SK-N-SH (cell line): ENCODE data around the gene SREK1IP1. TPM values are rescaled to one million over a fixed set of nuclear protein-coding genes. Genes with fewer than 3 reads are reported as not detected.

Source experiments
- CTCF ChIA-PET: fragments of 300-600, 350-600 bp; formaldehyde crosslinking; extraction: SDS; loops from one replicate; lab custom pipeline; 2021; lab: Yijun Ruan, JAX
- POLR2A ChIA-PET: fragments of 350-600 bp; sonication (Branson Sonifier 250); formaldehyde crosslinking; extraction: SDS; loops from one replicate; lab custom pipeline; 2020; ENCODE audit warnings: antibody characterized with exemption, inconsistent platforms; lab: Yijun Ruan, JAX
- DNase-seq: peaks from one replicate; pipeline ENCODE4 v3.0.0; 2012
- H2AFZ ChIP-seq: fragments of 200-600 bp; sonication (generic); 2 replicates; pipeline ENCODE4 v1.8.1; 2016; ENCODE audit warnings: antibody characterized with exemption, mild to moderate bottlenecking, low read depth
- H3F3A ChIP-seq: fragments of 200-600 bp; sonication (generic); replicated peaks from 2 replicates; pipeline ENCODE3; 2016; ENCODE audit warnings: antibody characterized with exemption, mild to moderate bottlenecking; ENCODE audit not compliant: insufficient read depth
- H3K27ac ChIP-seq, 2 experiments: fragments of 200-500 bp in 1 of 2; fragments of 200-600 bp in 1 of 2; sonication (Bioruptor generic) in 1 of 2; sonication (generic), shearing (Covaris generic) in 1 of 2; 2 replicates each; pipeline versions ENCODE4 v1.5.1 to v1.6.1; 2014 to 2016; ENCODE audit warnings: low read depth in 2 of 2, inconsistent platforms in 1 of 2, low read length in 1 of 2, mild to moderate bottlenecking in 1 of 2, mixed read lengths in 1 of 2
- H3K27me3 ChIP-seq: fragments of 200-600 bp; sonication (generic), shearing (Covaris generic); 2 replicates; pipeline ENCODE4 v1.6.1; 2016; ENCODE audit warnings: mixed run types; ENCODE audit not compliant: insufficient read depth
- H3K36me3 ChIP-seq, 2 experiments: fragments of 200-500 bp in 1 of 2; fragments of 200-600 bp in 1 of 2; sonication (Bioruptor generic) in 1 of 2; sonication (generic) in 1 of 2; replicated peaks in 1 of 2; 2 replicates each; pipeline versions ENCODE3 to v1.5.1; 2014 to 2016; ENCODE audit warnings: low read length in 1 of 2, mild to moderate bottlenecking in 1 of 2; ENCODE audit not compliant: insufficient read depth in 2 of 2, control insufficient read depth in 1 of 2
- H3K4me1 ChIP-seq, 2 experiments: fragments of 200-500 bp in 1 of 2; fragments of 200-600 bp in 1 of 2; sonication (Bioruptor generic) in 1 of 2; sonication (generic), shearing (Covaris generic) in 1 of 2; 2 replicates each; pipeline versions ENCODE4 v1.5.1 to v1.6.1; 2014 to 2016; ENCODE audit warnings: low read depth in 1 of 2, low read length in 1 of 2, mixed run types in 1 of 2; ENCODE audit not compliant: insufficient read depth in 2 of 2, control insufficient read depth in 1 of 2
- H3K4me2 ChIP-seq: fragments of 200-600 bp; sonication (generic), shearing (Covaris generic); 2 replicates; pipeline ENCODE4 v1.6.1; 2017; ENCODE audit warnings: mixed run types
- H3K4me3 ChIP-seq, 2 experiments: fragments of 200-500 bp in 1 of 2; fragments of 200-600 bp in 1 of 2; sonication (Bioruptor generic) in 1 of 2; sonication (generic), shearing (Covaris generic) in 1 of 2; 2 replicates each; pipeline versions ENCODE4 v1.5.1 to v1.8.1; 2014 to 2016; ENCODE audit warnings: low read depth in 2 of 2, inconsistent platforms in 1 of 2, low read length in 1 of 2, mild to moderate bottlenecking in 1 of 2, mixed read lengths in 1 of 2, moderate library complexity in 1 of 2
- H3K79me2 ChIP-seq: fragments of 200-600 bp; sonication (generic); 2 replicates; pipeline ENCODE4 v1.8.1; 2017; ENCODE audit warnings: mild to moderate bottlenecking; ENCODE audit not compliant: insufficient read depth
- H3K9ac ChIP-seq: fragments of 200-600 bp; sonication (generic); 2 replicates; pipeline ENCODE4 v1.6.1; 2017; ENCODE audit warnings: mixed run types
- H3K9me2 ChIP-seq: fragments of 200-600 bp; sonication (generic); 2 replicates; pipeline ENCODE4 v1.6.1; 2017; ENCODE audit warnings: mixed run types
- H3K9me3 ChIP-seq: fragments of 200-600 bp; sonication (generic); 2 replicates; pipeline ENCODE4 v1.6.1; 2017; ENCODE audit warnings: mixed run types, mild to moderate bottlenecking, moderate library complexity
- H4K20me1 ChIP-seq: fragments of 200-600 bp; sonication (generic); 2 replicates; pipeline ENCODE4 v1.6.1; 2017; ENCODE audit warnings: mild to moderate bottlenecking, mixed run types; ENCODE audit not compliant: insufficient read depth
- CHD2 ChIP-seq: fragments of 150-350 bp; IDR thresholded peaks from 2 replicates; pipeline ENCODE4 v1.6.1; 2018; ENCODE audit warnings: low read length; ENCODE audit not compliant: partially characterized antibody
- EP300 ChIP-seq, 2 experiments: IDR thresholded peaks; 2 replicates each; pipeline versions ENCODE4 v1.4.0 to v1.6.1; 2012; ENCODE audit warnings: borderline replicate concordance in 1 of 2, low read depth in 1 of 2, low read length in 1 of 2
- GABPA ChIP-seq: IDR thresholded peaks from 2 replicates; pipeline ENCODE4 v1.4.0; 2012; ENCODE audit warnings: low read depth, mild to moderate bottlenecking
- GATA2 ChIP-seq: sonication (generic); formaldehyde crosslinking; IDR thresholded peaks from 2 replicates; pipeline ENCODE4 v1.5.0; 2020; ENCODE audit warnings: mild to moderate bottlenecking, missing genetic modification reagents
- RFX5 ChIP-seq: IDR thresholded peaks from 2 replicates; pipeline ENCODE4 v1.6.1; 2012; ENCODE audit warnings: mild to moderate bottlenecking, improper control_type of control experiment, low read length
- SMC3 ChIP-seq: IDR thresholded peaks from 2 replicates; pipeline ENCODE4 v1.6.1; 2012; ENCODE audit warnings: low read depth, low read length, improper control_type of control experiment
- TAF1 ChIP-seq: IDR thresholded peaks from 2 replicates; pipeline ENCODE4 v1.6.1; 2012; ENCODE audit warnings: low read depth, mild to moderate bottlenecking, low read length, moderate library complexity, borderline replicate concordance
- WGBS: methylation state at CpG from one replicate; pipeline ENCODE4 v1.1.6; 2017; ENCODE audit warnings: low lambda C conversion rate; 5-methylcytosine and 5-hydroxymethylcytosine counted together
- polyA plus RNA-seq, 3 experiments: library from polyadenylated mRNA; depleted of rRNA; stranded (reverse); fragments of >200 nt; gene quantifications; 2 replicates each; pipeline ENCODE4 v1.2.3, GENCODE V29; 2012
- TF ChIP-seq, protein P1 (sequence below): IDR thresholded peaks from 2 replicates; pipeline ENCODE4; 2012
- TF ChIP-seq, protein P2 (sequence below): IDR thresholded peaks from 2 replicates; pipeline ENCODE4 v1.4.0; 2012; ENCODE audit warnings: low read depth
- TF ChIP-seq, protein P3 (sequence below): IDR thresholded peaks from 2 replicates; pipeline ENCODE4 v1.6.1; 2012; ENCODE audit warnings: mild to moderate bottlenecking, low read depth, low read length, moderate library complexity
- TF ChIP-seq, protein P4 (sequence below): fragments of 150-350 bp; IDR thresholded peaks from 2 replicates; pipeline ENCODE4 v1.6.1; 2016; ENCODE audit warnings: mild to moderate bottlenecking, low read depth, low read length
- TF ChIP-seq, protein P5 (sequence below): fragments of 200-600 bp; sonication (generic); IDR thresholded peaks from 2 replicates; pipeline ENCODE4 v1.6.1; 2017; ENCODE audit warnings: antibody characterized with exemption, mild to moderate bottlenecking, moderate library complexity
- TF ChIP-seq, protein P6 (sequence below): IDR thresholded peaks from 2 replicates; pipeline ENCODE4 v1.4.0; 2012; ENCODE audit warnings: low read depth, borderline replicate concordance

The SREK1IP1 gene
- polyA plus RNA-seq, 1 of the 3 experiments (the other 2 are of a cell fraction) = 1.2 TPM

DNA sequence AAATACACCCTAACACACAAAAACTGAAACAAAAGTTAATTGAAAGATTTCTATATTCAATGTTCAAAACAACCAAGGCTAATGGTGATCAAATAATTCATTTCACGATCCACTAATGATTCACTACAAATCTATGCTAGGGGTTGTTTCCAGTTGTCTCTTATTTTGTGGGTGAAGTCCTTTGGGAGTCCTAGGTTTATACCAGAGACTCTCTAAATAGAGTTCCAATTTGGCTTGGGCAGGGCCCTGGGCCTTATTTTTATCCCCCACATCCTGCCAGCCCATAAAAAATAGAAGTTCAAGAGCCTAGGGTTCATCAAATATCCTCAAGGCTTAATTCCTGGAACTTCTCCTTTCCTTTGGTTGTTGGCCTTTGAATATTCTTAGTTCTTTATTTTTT is 26.1 kb downstream of the SREK1IP1 start:
- 0 out of 2 replicates have a peak, but pooled peaks cover 4% of the 10 kb centered on the region for H3K79me2 ChIP-seq
- H3K9me3 ChIP-seq = no peaks in the 10 kb centered on the region
- H3K9ac ChIP-seq = no peak overlapping the region
- H3K36me3 ChIP-seq = peaks cover 30 to 31% of the 10 kb centered on the region in 2 experiments
- no peak overlapping the region for H3K27ac ChIP-seq
- no peak for DNase-seq
- 94% methylated on average over 1 of the region's 1 CpG for WGBS
- H2AFZ ChIP-seq = no peak overlapping the region
- no peak overlapping the region for H3K4me2 ChIP-seq
- ChIA-PET CTCF (no interaction called here), POLR2A (no interaction called here)
- no peaks in the 10 kb centered on the region for H3K9me2 ChIP-seq
- H4K20me1 ChIP-seq = no peaks in the 10 kb centered on the region
- TF ChIP-seq, protein P1, sequence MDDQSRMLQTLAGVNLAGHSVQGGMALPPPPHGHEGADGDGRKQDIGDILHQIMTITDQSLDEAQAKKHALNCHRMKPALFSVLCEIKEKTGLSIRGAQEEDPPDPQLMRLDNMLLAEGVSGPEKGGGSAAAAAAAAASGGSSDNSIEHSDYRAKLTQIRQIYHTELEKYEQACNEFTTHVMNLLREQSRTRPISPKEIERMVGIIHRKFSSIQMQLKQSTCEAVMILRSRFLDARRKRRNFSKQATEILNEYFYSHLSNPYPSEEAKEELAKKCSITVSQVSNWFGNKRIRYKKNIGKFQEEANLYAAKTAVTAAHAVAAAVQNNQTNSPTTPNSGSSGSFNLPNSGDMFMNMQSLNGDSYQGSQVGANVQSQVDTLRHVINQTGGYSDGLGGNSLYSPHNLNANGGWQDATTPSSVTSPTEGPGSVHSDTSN = no peak
- TF ChIP-seq CHD2 (no peak), GATA2 (CRISPR knock-in tag) (no peak), RFX5 (no peak), GABPA (no peak), EP300 (IDR thresholded peaks at IDR 0.05; ENCODE audit: borderline replicate concordance in 1 of 2, low read depth in 1 of 2, low read length in 1 of 2) (no peak), TAF1 (no peak), SMC3 (no peak)
- TF ChIP-seq, protein P2, sequence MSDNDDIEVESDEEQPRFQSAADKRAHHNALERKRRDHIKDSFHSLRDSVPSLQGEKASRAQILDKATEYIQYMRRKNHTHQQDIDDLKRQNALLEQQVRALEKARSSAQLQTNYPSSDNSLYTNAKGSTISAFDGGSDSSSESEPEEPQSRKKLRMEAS = no peak
- TF ChIP-seq, protein P3, sequence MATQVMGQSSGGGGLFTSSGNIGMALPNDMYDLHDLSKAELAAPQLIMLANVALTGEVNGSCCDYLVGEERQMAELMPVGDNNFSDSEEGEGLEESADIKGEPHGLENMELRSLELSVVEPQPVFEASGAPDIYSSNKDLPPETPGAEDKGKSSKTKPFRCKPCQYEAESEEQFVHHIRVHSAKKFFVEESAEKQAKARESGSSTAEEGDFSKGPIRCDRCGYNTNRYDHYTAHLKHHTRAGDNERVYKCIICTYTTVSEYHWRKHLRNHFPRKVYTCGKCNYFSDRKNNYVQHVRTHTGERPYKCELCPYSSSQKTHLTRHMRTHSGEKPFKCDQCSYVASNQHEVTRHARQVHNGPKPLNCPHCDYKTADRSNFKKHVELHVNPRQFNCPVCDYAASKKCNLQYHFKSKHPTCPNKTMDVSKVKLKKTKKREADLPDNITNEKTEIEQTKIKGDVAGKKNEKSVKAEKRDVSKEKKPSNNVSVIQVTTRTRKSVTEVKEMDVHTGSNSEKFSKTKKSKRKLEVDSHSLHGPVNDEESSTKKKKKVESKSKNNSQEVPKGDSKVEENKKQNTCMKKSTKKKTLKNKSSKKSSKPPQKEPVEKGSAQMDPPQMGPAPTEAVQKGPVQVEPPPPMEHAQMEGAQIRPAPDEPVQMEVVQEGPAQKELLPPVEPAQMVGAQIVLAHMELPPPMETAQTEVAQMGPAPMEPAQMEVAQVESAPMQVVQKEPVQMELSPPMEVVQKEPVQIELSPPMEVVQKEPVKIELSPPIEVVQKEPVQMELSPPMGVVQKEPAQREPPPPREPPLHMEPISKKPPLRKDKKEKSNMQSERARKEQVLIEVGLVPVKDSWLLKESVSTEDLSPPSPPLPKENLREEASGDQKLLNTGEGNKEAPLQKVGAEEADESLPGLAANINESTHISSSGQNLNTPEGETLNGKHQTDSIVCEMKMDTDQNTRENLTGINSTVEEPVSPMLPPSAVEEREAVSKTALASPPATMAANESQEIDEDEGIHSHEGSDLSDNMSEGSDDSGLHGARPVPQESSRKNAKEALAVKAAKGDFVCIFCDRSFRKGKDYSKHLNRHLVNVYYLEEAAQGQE = no peak
- TF ChIP-seq, protein P4, sequence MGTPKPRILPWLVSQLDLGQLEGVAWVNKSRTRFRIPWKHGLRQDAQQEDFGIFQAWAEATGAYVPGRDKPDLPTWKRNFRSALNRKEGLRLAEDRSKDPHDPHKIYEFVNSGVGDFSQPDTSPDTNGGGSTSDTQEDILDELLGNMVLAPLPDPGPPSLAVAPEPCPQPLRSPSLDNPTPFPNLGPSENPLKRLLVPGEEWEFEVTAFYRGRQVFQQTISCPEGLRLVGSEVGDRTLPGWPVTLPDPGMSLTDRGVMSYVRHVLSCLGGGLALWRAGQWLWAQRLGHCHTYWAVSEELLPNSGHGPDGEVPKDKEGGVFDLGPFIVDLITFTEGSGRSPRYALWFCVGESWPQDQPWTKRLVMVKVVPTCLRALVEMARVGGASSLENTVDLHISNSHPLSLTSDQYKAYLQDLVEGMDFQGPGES = no peak
- TF ChIP-seq, protein P5, sequence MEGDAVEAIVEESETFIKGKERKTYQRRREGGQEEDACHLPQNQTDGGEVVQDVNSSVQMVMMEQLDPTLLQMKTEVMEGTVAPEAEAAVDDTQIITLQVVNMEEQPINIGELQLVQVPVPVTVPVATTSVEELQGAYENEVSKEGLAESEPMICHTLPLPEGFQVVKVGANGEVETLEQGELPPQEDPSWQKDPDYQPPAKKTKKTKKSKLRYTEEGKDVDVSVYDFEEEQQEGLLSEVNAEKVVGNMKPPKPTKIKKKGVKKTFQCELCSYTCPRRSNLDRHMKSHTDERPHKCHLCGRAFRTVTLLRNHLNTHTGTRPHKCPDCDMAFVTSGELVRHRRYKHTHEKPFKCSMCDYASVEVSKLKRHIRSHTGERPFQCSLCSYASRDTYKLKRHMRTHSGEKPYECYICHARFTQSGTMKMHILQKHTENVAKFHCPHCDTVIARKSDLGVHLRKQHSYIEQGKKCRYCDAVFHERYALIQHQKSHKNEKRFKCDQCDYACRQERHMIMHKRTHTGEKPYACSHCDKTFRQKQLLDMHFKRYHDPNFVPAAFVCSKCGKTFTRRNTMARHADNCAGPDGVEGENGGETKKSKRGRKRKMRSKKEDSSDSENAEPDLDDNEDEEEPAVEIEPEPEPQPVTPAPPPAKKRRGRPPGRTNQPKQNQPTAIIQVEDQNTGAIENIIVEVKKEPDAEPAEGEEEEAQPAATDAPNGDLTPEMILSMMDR = no peak
- TF ChIP-seq, protein P6, sequence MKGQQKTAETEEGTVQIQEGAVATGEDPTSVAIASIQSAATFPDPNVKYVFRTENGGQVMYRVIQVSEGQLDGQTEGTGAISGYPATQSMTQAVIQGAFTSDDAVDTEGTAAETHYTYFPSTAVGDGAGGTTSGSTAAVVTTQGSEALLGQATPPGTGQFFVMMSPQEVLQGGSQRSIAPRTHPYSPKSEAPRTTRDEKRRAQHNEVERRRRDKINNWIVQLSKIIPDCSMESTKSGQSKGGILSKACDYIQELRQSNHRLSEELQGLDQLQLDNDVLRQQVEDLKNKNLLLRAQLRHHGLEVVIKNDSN = no peak
- no peaks in the 10 kb centered on the region for H3F3A ChIP-seq
- no peaks in the 10 kb centered on the region for H3K4me1 ChIP-seq
- H3K27me3 ChIP-seq = no peaks in the 10 kb centered on the region
- H3K4me3 ChIP-seq = no peak overlapping the region
